ENCODE data around the gene ARID5B.

Gene ARID5B

GRCh38 chr10:61907011-61907410 is 5.5 kb downstream of the ARID5B start:
- no peak overlapping the region for H3K27ac ChIP-seq
- TF ChIP-seq CTCF (conservative IDR thresholded peaks at IDR 0.05) = no peak

- no peak overlapping the region for H3K27ac ChIP-seq
- no peak for TF ChIP-seq CTCF (conservative IDR thresholded peaks at IDR 0.05)
Measured at GRCh38 chr10:61907587-61907986, 6.1 kb downstream of the ARID5B start.

GRCh38 chr10:61910226-61910805 is 8.8 kb downstream of the ARID5B start:
- H3K27ac ChIP-seq = no peak overlapping the region
- no peak for TF ChIP-seq CTCF (conservative IDR thresholded peaks at IDR 0.05)

- no peak overlapping the region for H3K27ac ChIP-seq
- TF ChIP-seq CTCF (conservative IDR thresholded peaks at IDR 0.05) = no peak
Measured at GRCh38 chr10:61910894-61911293, 9.4 kb downstream of the ARID5B start.

GRCh38 chr10:61911425-61911824 is 9.9 kb downstream of the ARID5B start:
- no peak for TF ChIP-seq CTCF (conservative IDR thresholded peaks at IDR 0.05)
- H3K27ac ChIP-seq = no peak overlapping the region

- no peak for TF ChIP-seq CTCF (conservative IDR thresholded peaks at IDR 0.05)
- H3K27ac ChIP-seq = no peak overlapping the region
Measured at GRCh38 chr10:61912981-61913380, 11.5 kb downstream of the ARID5B start.

- TF ChIP-seq CTCF (conservative IDR thresholded peaks at IDR 0.05) = no peak
- H3K27ac ChIP-seq = no peak overlapping the region
Measured at GRCh38 chr10:61918140-61918539, 16.6 kb downstream of the ARID5B start.

All from VCaP (cell line).